Vagina (tissue), 2 donors: ENCODE measurements around the gene MXD1.

ENCODE experiments used
- CTCF ChIP-seq, 3 experiments: fragments of 450-650 bp in 2 of 3; fragments of 200-600 bp in 1 of 3; sonication (generic) in 1 of 3; IDR thresholded peaks; one replicate each; pipeline ENCODE4 v1.5.1; 2017 to 2019; ENCODE audit warnings: antibody characterized with exemption in 3 of 3, mild to moderate bottlenecking in 2 of 3, moderate library complexity in 2 of 3
- POLR2A ChIP-seq, 2 donors: fragments of 450-650 bp; IDR thresholded peaks; one replicate each; pipeline ENCODE4 v1.6.1; 2017; ENCODE audit warnings: antibody characterized with exemption in 2 of 2, mild to moderate bottlenecking in 2 of 2, moderate library complexity in 2 of 2

GRCh38 chr2:69965756-69966445 lies 51.0 kb downstream of the MXD1 start:
- TF ChIP-seq CTCF (IDR thresholded peaks at IDR 0.05) (no peak), POLR2A (IDR thresholded peaks at IDR 0.05) (no peak)
